HFFc6 (cell line): ENCODE data around the gene KRT10. TPM values are rescaled to one million over a fixed set of nuclear protein-coding genes. Genes with fewer than 3 reads are reported as not detected.

Source experiments
- DNase-seq: peaks from one replicate; pipeline ENCODE4 v3.0.0-alpha.2; 2018
- H3K27ac Mint-ChIP-seq: 2 replicates; pipeline ENCODE4 v1.8.0; 2020; ENCODE audit warnings: mild to moderate bottlenecking, mixed read lengths
- H3K27me3 Mint-ChIP-seq: 2 replicates; pipeline ENCODE4 v1.8.0; 2021; ENCODE audit warnings: mild to moderate bottlenecking, moderate library complexity, mixed read lengths; ENCODE audit not compliant: insufficient read depth
- H3K36me3 Mint-ChIP-seq: 2 replicates; pipeline ENCODE4 v1.8.0; 2021; ENCODE audit warnings: low read depth, mixed read lengths
- H3K4me1 Mint-ChIP-seq: 2 replicates; pipeline ENCODE4 v1.8.0; 2020; ENCODE audit warnings: low read depth, mixed read lengths
- H3K4me3 Mint-ChIP-seq: 2 replicates; pipeline ENCODE4 v1.8.0; 2020; ENCODE audit warnings: mild to moderate bottlenecking, moderate library complexity, mixed read lengths
- H3K9me3 Mint-ChIP-seq: 2 replicates; pipeline ENCODE4 v1.8.0; 2020; ENCODE audit warnings: mild to moderate bottlenecking, mixed read lengths
- CTCF ChIP-seq: fragments of 200-600 bp; sonication (generic); IDR thresholded peaks from 2 replicates; pipeline ENCODE4 v1.5.0; 2021; ENCODE audit warnings: antibody characterized with exemption, mild to moderate bottlenecking
- total RNA-seq, 6 experiments: library from RNA; stranded (reverse); fragmentation: NEBNext Ultra II Directional; extraction: Animal tissue kit (Norgen Biotek cat#: 25700); gene quantifications; 2 replicates in 1 of 6; 3 replicates in 5 of 6; pipeline ENCODE4 v1.2.3, GENCODE V29; 2021

Gene KRT10
- total RNA-seq, 6 experiments from 2014 or later, result 61.4 to 71.0 (median 65.3) TPM

DNA sequence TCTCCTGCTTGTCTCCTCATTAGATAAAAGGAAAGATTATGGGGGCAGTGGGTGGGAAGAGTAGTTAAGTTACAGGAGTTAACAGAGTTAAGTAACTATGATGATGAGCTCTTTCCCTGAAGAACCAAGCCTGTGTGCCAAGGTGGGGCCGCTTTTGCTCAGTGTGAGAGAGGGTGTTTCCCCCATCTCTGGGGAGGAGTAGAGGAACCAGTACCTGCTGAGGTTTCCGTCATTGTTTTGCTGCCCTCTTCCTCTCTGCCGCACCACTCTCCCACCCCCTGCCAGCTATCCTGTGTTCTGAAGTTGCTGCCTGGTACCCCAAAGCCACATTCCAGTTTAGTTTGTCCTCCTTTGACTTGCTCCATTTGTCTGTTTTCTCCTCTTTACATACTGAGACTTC is 20.8 kb upstream of the KRT10 start:
- Mint-ChIP-seq H3K27ac (no peak overlapping the region), H3K27me3 (peaks cover 17% of the 10 kb centered on the region), H3K36me3 (no peaks in the 10 kb centered on the region), H3K9me3 (no peaks in the 10 kb centered on the region), H3K4me1 (no peaks in the 10 kb centered on the region), H3K4me3 (no peak overlapping the region)
- DNase-seq, result no peak
- no peak for TF ChIP-seq CTCF

DNA sequence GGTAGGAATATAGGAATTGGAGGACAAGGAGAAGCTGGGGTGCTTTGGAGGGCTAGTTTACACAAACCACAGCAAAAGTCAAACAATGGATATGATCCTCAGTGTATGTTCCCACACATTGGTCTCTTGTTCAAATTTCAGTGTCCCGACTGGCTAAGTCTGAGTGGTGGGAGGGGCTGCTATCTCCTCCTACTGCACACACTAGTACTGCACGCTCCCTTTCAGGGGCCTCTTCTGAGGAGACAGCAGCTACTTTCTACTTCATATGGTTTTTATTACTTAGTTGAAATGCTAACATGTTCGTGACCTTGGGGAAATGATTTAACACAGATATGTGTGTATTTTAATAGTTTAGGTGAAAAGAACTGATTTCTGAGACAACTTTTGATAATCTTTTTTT is 18.8 kb upstream of the KRT10 start:
- no peak for DNase-seq
- no peak overlapping the region for H3K4me3 Mint-ChIP-seq
- peaks cover 17% of the 10 kb centered on the region for H3K27me3 Mint-ChIP-seq
- no peak overlapping the region for H3K27ac Mint-ChIP-seq
- no peaks in the 10 kb centered on the region for H3K36me3 Mint-ChIP-seq
- no peak for TF ChIP-seq CTCF
- H3K9me3 Mint-ChIP-seq, result no peaks in the 10 kb centered on the region
- no peaks in the 10 kb centered on the region for H3K4me1 Mint-ChIP-seq

DNA sequence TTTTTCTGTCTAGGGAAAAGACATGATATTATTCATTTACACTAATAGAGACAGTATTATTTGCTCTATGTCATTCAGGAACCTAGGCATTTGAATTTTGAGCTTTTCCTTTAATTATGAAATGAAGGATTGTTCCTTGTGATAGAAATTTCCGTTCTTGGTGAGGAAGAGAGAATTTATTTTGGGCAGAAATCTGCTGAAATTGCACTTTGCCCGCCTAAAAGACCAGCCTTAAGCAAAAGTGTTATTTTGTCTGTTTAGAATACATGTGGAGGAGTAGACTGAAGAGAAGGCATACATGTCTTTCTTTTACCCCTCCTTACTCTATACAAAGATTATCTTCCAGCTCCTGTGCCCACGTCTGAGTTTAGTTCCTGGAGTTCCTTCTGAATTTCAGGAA is 16.8 kb upstream of the KRT10 start:
- TF ChIP-seq CTCF, result no peak
- Mint-ChIP-seq H3K9me3 (no peaks in the 10 kb centered on the region), H3K27ac (no peak overlapping the region), H3K36me3 (peaks cover 12% of the 10 kb centered on the region), H3K4me3 (no peak overlapping the region), H3K27me3 (peaks cover 6% of the 10 kb centered on the region), H3K4me1 (no peaks in the 10 kb centered on the region)
- no peak for DNase-seq

- H3K27me3 Mint-ChIP-seq, result no peaks in the 10 kb centered on the region
- no peak for TF ChIP-seq CTCF
These were observed 13.6 kb upstream of the KRT10 start for GRCh38 chr17:40836020-40836419.

GRCh38 chr17:40833882-40834281 is 11.5 kb upstream of the KRT10 start:
- Mint-ChIP-seq H3K4me3 (no peak overlapping the region), H3K9me3 (no peaks in the 10 kb centered on the region), H3K27ac (no peak overlapping the region), H3K36me3 (peaks cover 12% of the 10 kb centered on the region), H3K27me3 (no peaks in the 10 kb centered on the region), H3K4me1 (no peaks in the 10 kb centered on the region)
- TF ChIP-seq CTCF, result no peak
- DNase-seq, result no peak

More at GRCh38 chr17:40836020-40836419, 13.6 kb upstream of the KRT10 start:
- H3K27ac Mint-ChIP-seq, result no peak overlapping the region
- no peaks in the 10 kb centered on the region for H3K9me3 Mint-ChIP-seq
- no peak for DNase-seq
- H3K4me3 Mint-ChIP-seq, result no peak overlapping the region
- peaks cover 12% of the 10 kb centered on the region for H3K36me3 Mint-ChIP-seq
- no peaks in the 10 kb centered on the region for H3K4me1 Mint-ChIP-seq

GRCh38 chr17:40832840-40833239 is 10.4 kb upstream of the KRT10 start:
- H3K36me3 Mint-ChIP-seq, result peaks cover 12% of the 10 kb centered on the region
- no peak for DNase-seq
- no peaks in the 10 kb centered on the region for H3K9me3 Mint-ChIP-seq
- no peak overlapping the region for H3K27ac Mint-ChIP-seq
- TF ChIP-seq CTCF, result no peak
- no peaks in the 10 kb centered on the region for H3K27me3 Mint-ChIP-seq
- no peak overlapping the region for H3K4me3 Mint-ChIP-seq
- H3K4me1 Mint-ChIP-seq, result 0 out of 2 replicates have a peak, but pooled peaks cover 2% of the 10 kb centered on the region
